SK-N-DZ (cell line): ENCODE results near the gene PCIF1.
"Not testable (repeated sequence)": the region's sequence is repeated elsewhere in the genome, so short reads cannot be mapped to it uniquely, and the experiment has no call there.

Source experiments
- DNase-seq: peaks from one replicate; pipeline ENCODE4 v3.0.0-alpha.2; 2015; ENCODE audit warnings: low spot score

PCIF1 gene

GRCh38 chr20:45993197-45993951 is 58.9 kb downstream of the PCIF1 start:
- no peak for DNase-seq

GRCh38 chr20:45994761-45995493 is 60.4 kb downstream of the PCIF1 start:
- DNase-seq = no peak

GRCh38 chr20:45995495-45996097 is 61.1 kb downstream of the PCIF1 start:
- not testable (repeated sequence) for DNase-seq

GRCh38 chr20:45997187-45997586 is 62.7 kb downstream of the PCIF1 start:
- DNase-seq = peak; percentile 47
